Measurements from ENCODE around the gene A1BG.
A peak's percentile ranks its signal among the peaks of the same experiment; 100 is the strongest.

A1BG gene

DNA sequence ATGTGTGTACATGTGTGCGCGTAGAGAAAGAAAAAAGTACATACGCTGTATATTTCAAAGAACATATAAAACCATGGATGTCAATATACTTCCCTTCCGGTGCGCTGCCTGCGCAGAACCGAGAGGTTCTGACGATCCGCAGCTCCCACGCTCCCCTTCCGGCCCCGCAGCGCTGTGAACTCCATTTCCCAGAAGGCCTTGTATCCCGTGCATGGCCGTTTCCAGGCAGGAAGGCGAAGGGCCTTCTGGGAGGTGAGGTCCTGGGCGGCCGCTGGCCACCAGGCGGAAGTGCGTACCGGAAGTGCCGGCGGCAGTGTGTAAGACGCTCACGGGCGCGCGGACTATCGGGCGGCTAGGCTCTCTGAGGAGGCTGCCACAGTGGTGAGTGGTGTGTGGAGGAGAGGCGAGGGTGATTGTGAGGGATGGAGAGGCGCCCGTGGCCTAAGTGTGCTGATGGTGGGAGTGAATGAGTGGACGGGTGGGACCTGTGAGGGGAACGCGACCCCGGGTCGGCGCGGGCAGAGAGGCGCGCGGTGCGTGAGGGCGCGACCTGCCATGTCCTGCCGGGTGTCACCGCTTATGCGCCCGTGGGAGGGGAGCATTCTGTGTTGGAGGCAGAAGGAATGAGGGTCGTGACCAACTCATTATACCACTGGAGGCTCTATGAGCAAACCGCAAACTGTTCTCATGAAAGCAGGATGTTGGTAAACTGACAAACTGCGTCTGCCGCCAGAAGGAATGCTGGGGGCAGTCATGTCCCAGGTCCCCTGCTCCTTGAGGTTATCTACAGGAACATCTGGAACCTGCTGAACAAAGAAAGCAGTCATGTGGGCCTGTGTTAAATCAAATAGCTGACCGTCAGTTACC lies 48.0 kb downstream of the A1BG start, which contains the start of gene ERVK3-1:
Gene ERVK3-1 (plus strand): TSS at position 313 of the 867 bp plus-strand sequence. CDS start 6,792 bp downstream, outside the sequence.
- Histone ChIP-seq H3K27me3 (replicated peaks; ENCODE audit: control insufficient read depth, insufficient read depth, low read length) (no peaks in the 10 kb centered on the region), H3K4me1 (ENCODE audit: control insufficient read depth, insufficient read depth, low read length) (peaks cover 14% of the 10 kb centered on the region), H3K36me3 (ENCODE audit: control insufficient read depth, insufficient read depth, low read length, severe bottlenecking) (peaks cover 35% of the 10 kb centered on the region), H3K4me3 (ENCODE audit: low read length) (peak within 1 kb of the TSS; percentile 90), H3K9ac (ENCODE audit: low read length) (peak within 1 kb of the TSS; percentile 90), H3K9me3 (ENCODE audit: control insufficient read depth, low read length) (no peaks in the 10 kb centered on the region)
- DNase-seq (ENCODE audit: low read depth), result peak; percentile 99

DNA sequence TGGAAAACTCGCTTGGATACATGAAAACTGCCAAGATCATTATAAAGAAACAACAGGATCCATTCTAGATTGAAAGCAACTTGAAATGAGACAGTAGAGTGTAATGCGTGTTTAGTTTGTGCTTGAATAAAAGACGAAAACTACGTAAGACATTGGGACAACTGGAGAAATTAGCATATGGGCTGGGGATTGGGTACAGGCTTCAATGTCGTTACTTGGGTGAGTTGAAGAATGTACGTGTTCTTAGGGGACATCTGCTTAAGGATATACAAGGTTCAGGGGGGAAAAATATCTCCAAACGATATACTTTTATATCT lies 48.6 kb downstream of the A1BG start:
- Histone ChIP-seq H3K36me3 (ENCODE audit: control insufficient read depth, insufficient read depth, low read length, severe bottlenecking) (peaks cover 41% of the 10 kb centered on the region), H3K4me1 (ENCODE audit: control insufficient read depth, insufficient read depth, low read length) (peaks cover 14% of the 10 kb centered on the region), H3K27me3 (replicated peaks; ENCODE audit: control insufficient read depth, insufficient read depth, low read length) (no peaks in the 10 kb centered on the region), H3K9me3 (ENCODE audit: control insufficient read depth, low read length) (no peaks in the 10 kb centered on the region), H3K4me3 (ENCODE audit: low read length) (peak overlapping the region; percentile 90), H3K9ac (ENCODE audit: low read length) (peak overlapping the region; percentile 90)
- no peak for DNase-seq (ENCODE audit: low read depth)

DNA sequence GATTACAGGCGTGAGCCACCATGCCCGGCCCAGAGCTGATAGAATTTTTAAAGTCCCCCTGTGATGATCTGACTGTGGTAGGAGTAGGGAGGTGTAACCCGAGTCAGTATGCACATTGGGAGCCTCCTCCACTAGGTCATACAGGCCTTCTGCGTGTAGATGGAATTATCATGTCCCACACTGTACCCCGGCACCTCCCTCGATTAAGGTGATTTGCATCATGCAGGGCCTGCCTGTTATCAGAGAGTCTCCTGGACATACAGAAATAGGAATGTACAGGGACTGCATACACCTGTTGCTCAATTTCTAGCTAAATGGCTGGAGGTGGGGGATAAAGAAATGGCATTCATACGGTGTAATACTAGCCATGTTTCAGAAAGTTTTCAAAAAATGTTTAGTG lies 49.0 kb downstream of the A1BG start:
- H3K4me3 ChIP-seq (ENCODE audit: low read length), result peak overlapping the region; percentile 90

DNA sequence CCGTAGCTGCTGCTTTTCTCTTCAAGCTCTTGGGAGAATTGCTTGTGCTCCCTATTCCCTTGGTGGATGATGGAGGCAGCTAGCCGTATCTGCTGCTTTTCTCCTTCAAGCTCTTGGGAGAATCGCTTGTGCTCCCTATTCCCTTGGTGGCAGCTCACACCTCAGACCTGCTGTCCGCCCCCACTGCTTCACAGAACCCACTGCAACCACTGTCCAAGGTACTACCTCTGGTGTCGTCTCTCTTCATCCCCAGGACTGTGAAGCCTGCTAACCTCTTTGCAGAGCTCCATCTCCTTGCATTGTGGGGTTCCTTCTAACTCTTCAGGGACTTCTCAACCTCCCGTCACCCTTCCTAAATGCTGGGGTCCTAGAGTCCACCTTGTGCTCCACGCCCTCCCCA lies 52.7 kb downstream of the A1BG start:
- Histone ChIP-seq H3K27me3 (replicated peaks; ENCODE audit: control insufficient read depth, insufficient read depth, low read length) (no peaks in the 10 kb centered on the region), H3K36me3 (ENCODE audit: control insufficient read depth, insufficient read depth, low read length, severe bottlenecking) (peaks cover 34% of the 10 kb centered on the region), H3K4me1 (ENCODE audit: control insufficient read depth, insufficient read depth, low read length) (peaks cover 4% of the 10 kb centered on the region), H3K4me3 (ENCODE audit: low read length) (no peak overlapping the region), H3K9ac (ENCODE audit: low read length) (no peak overlapping the region), H3K9me3 (ENCODE audit: control insufficient read depth, low read length) (peaks cover 3% of the 10 kb centered on the region)
- no peak for DNase-seq (ENCODE audit: low read depth)

More for the DNA sequence above, 49.0 kb downstream of the A1BG start:
- Histone ChIP-seq H3K36me3 (ENCODE audit: control insufficient read depth, insufficient read depth, low read length, severe bottlenecking) (peaks cover 37% of the 10 kb centered on the region), H3K9ac (ENCODE audit: low read length) (no peak overlapping the region), H3K27me3 (replicated peaks; ENCODE audit: control insufficient read depth, insufficient read depth, low read length) (no peaks in the 10 kb centered on the region), H3K9me3 (ENCODE audit: control insufficient read depth, low read length) (no peaks in the 10 kb centered on the region), H3K4me1 (ENCODE audit: control insufficient read depth, insufficient read depth, low read length) (peaks cover 14% of the 10 kb centered on the region)
- no peak for DNase-seq (ENCODE audit: low read depth)

DNA sequence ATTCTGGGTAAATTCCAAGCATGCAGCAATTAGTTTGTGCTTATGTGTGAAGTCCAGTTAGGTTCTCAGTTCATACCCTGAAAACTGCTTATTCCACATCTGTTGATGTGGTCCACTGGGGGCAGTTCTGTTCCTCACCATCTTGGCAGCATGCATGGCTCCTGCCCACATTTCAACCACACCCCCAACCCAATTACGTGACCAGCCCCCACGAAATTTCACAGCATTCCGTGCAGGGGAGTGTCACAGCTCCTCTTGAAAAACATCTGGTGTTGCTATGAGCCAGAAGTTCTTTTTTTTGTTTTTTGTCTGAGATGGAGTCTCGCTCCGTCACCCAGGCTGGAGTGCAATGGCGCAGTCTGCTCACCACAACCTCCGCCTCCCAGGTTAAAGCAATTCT lies 57.2 kb downstream of the A1BG start:
- Histone ChIP-seq H3K9ac (ENCODE audit: low read length) (no peak overlapping the region), H3K4me1 (ENCODE audit: control insufficient read depth, insufficient read depth, low read length) (no peaks in the 10 kb centered on the region), H3K36me3 (ENCODE audit: control insufficient read depth, insufficient read depth, low read length, severe bottlenecking) (peaks cover 74% of the 10 kb centered on the region), H3K27me3 (replicated peaks; ENCODE audit: control insufficient read depth, insufficient read depth, low read length) (no peaks in the 10 kb centered on the region), H3K9me3 (ENCODE audit: control insufficient read depth, low read length) (peaks cover 46% of the 10 kb centered on the region), H3K4me3 (ENCODE audit: low read length) (no peak overlapping the region)
- DNase-seq (ENCODE audit: low read depth), result no peak

Measured in adipocyte (in vitro differentiated cells).